ENCODE data around the gene SELENON. TPM values are rescaled to one million over a fixed set of nuclear protein-coding genes. Genes with fewer than 3 reads are reported as not detected.

SELENON gene
- total RNA-seq, 1 experiment from 2014 or later, result 90.9 TPM

- no peak overlapping the region for H3K56ac ChIP-seq (ENCODE audit: insufficient read length, low read depth, low read length)
- peak overlapping the region; percentile 87; the same call in 1 of the 2 replicates for H3K14ac ChIP-seq (ENCODE audit: insufficient read depth, low read length)
- H2AFZ ChIP-seq (ENCODE audit: low read length), result no peak overlapping the region
- H3K9me3 ChIP-seq (ENCODE audit: control insufficient read depth, low read depth, low read length), result no peaks in the 10 kb centered on the region
- no peak for TF ChIP-seq CTCF (conservative IDR thresholded peaks at IDR 0.05)
- no peak overlapping the region for H4K5ac ChIP-seq (ENCODE audit: insufficient read length, low read depth, low read length)
- H3K9ac ChIP-seq (ENCODE audit: extremely low read depth, insufficient read length, low read length), result peak overlapping the region; percentile 56
- peak overlapping the region in 1 of 3 experiments; percentile 34; a peak in 1 of 7 replicates for H3K27ac Mint-ChIP-seq
- H3K4me3 Mint-ChIP-seq, result peak overlapping the region; percentile 75 to 90
- WGBS (ENCODE audit: extremely low coverage, insufficient read length, low lambda C conversion rate), result no CpG with 5 or more reads among the region's 15 CpGs
- H3K79me2 ChIP-seq (ENCODE audit: insufficient read depth, low read length), result no peaks in the 10 kb centered on the region
- no peaks in the 10 kb centered on the region for H3K27me3 ChIP-seq (ENCODE audit: insufficient read depth, low read length)
- H3K4me1 Mint-ChIP-seq, result peaks cover 31 to 50% of the 10 kb centered on the region in 2 experiments
- H2AK5ac ChIP-seq (ENCODE audit: insufficient read length, low read length), result no peak overlapping the region
- H4K8ac ChIP-seq (replicated peaks; ENCODE audit: insufficient read length, low read depth, low read length), result no peak overlapping the region
- H4K20me1 ChIP-seq (ENCODE audit: control insufficient read depth, insufficient read depth, insufficient read length), result no peaks in the 10 kb centered on the region
- H3K4me1 ChIP-seq (ENCODE audit: insufficient read depth, low read length), result no peaks in the 10 kb centered on the region
- H3T11ph ChIP-seq (ENCODE audit: low read length), result no peak overlapping the region
- no peak overlapping the region for H3K27ac ChIP-seq (ENCODE audit: insufficient read length, low read depth, low read length)
- no peak overlapping the region for H2BK15ac ChIP-seq (ENCODE audit: low read depth, low read length)
- H3K4me2 ChIP-seq (ENCODE audit: insufficient read depth, insufficient read length, low read length), result peak overlapping the region; percentile 82
- H3K4ac ChIP-seq (ENCODE audit: low read depth, low read length), result no peak overlapping the region
- H3K79me1 ChIP-seq (ENCODE audit: insufficient read depth, low read depth, low read length, poor library complexity, severe bottlenecking), result no peaks in the 10 kb centered on the region
- peaks cover 6% of the 10 kb centered on the region for H3K23me2 ChIP-seq (ENCODE audit: insufficient read length, low read depth, low read length, poor library complexity, severe bottlenecking)
- H3K18ac ChIP-seq (ENCODE audit: insufficient read length, low read depth, low read length), result no peak overlapping the region
- H3K36me3 Mint-ChIP-seq (ENCODE audit: insufficient read depth in 1 of 3, low read depth in 3 of 3), result peaks cover 2 to 26% (median 10%) of the 10 kb centered on the region in 3 experiments; a peak in 5 of 7 replicates
- peaks cover 5% of the 10 kb centered on the region for H3K27me3 Mint-ChIP-seq (ENCODE audit: low read depth)
- H2BK12ac ChIP-seq (ENCODE audit: insufficient read length, low read depth, low read length), result no peak overlapping the region
- no peak for DNase-seq
- H2BK20ac ChIP-seq (ENCODE audit: low read depth, low read length, poor library complexity, severe bottlenecking), result no peak overlapping the region
- no peak overlapping the region for H4K91ac ChIP-seq (ENCODE audit: insufficient read length, low read depth, low read length)
- no peak overlapping the region for H2BK120ac ChIP-seq (ENCODE audit: low read depth, low read length, poor library complexity, severe bottlenecking)
- no peaks in the 10 kb centered on the region; a peak in 1 of 5 replicates for H3K9me3 Mint-ChIP-seq
- no peak overlapping the region for H2BK5ac ChIP-seq (ENCODE audit: insufficient read length, low read length)
- H3K23ac ChIP-seq (ENCODE audit: insufficient read length, low read depth, low read length), result no peak overlapping the region
Observed at GRCh38 chr1:25800703-25801377, 847 bp downstream of the SELENON start.

Data from H9 (cell line).